Fibroblast of villous mesenchyme (primary cell): ENCODE measurements around the gene PIP4K2A. TPM values are rescaled to one million over a fixed set of nuclear protein-coding genes. Genes with fewer than 3 reads are reported as not detected.
A peak's percentile ranks its signal among the peaks of the same experiment; 100 is the strongest.

Experiments used
- DNase-seq: peaks from one replicate; pipeline ENCODE4 v3.0.0-alpha.2; 2010; ENCODE audit warnings: low read depth
- H3K4me3 ChIP-seq: 2 replicates; pipeline ENCODE4 v1.5.1; 2011; ENCODE audit warnings: low read depth, mild to moderate bottlenecking, low read length
- CTCF ChIP-seq: IDR thresholded peaks from 2 replicates; pipeline ENCODE4 v1.5.1; 2012; ENCODE audit warnings: low read depth, mild to moderate bottlenecking, low read length; ENCODE audit not compliant: insufficient read depth
- total RNA-seq: library from RNA; depleted of rRNA; stranded (reverse); fragments of >200 nt; gene quantifications from 2 replicates; pipeline ENCODE4 v1.2.3, GENCODE V29; 2012

PIP4K2A gene
- total RNA-seq, 1 donor = 35.8 TPM

- no peak overlapping the region for H3K4me3 ChIP-seq
- TF ChIP-seq CTCF = no peak
- DNase-seq = no peak
Measured at GRCh38 chr10:22579826-22580225, 134.6 kb downstream of the PIP4K2A start.

- TF ChIP-seq CTCF = peak; percentile 56
- DNase-seq = peak; percentile 53
- no peak overlapping the region for H3K4me3 ChIP-seq
Measured at GRCh38 chr10:22573820-22574569, 140.4 kb downstream of the PIP4K2A start.

- TF ChIP-seq CTCF = no peak
- no peak for DNase-seq
- H3K4me3 ChIP-seq = no peak overlapping the region
Measured at GRCh38 chr10:22570733-22571430, 143.5 kb downstream of the PIP4K2A start.

- no peak for DNase-seq
- no peak for TF ChIP-seq CTCF
Measured at GRCh38 chr10:22570234-22570633, 144.1 kb downstream of the PIP4K2A start.

GRCh38 chr10:22568928-22569327 lies 145.4 kb downstream of the PIP4K2A start:
- DNase-seq = no peak
- no peak overlapping the region for H3K4me3 ChIP-seq
- TF ChIP-seq CTCF = no peak

More at GRCh38 chr10:22570234-22570633, 144.1 kb downstream of the PIP4K2A start:
- H3K4me3 ChIP-seq = no peak overlapping the region

- TF ChIP-seq CTCF = no peak
- DNase-seq = no peak
- H3K4me3 ChIP-seq = no peak overlapping the region
Measured at GRCh38 chr10:22564060-22564459, 150.3 kb downstream of the PIP4K2A start.
